Activated naive CD8-positive, alpha-beta T cell treated with anti-CD3 and anti-CD28 coated beads, Interleukin-2, amount 50 U/mL, for 16 hours (primary cell): ENCODE results near the gene RCBTB2.
"Not testable (repeated sequence)": the region's sequence is repeated elsewhere in the genome, so short reads cannot be mapped to it uniquely, and the experiment has no call there.

Experiments
- DNase-seq: peaks from one replicate; pipeline ENCODE4 v3.0.0-alpha.2; 2020; ENCODE audit warnings: low read depth, low spot score

RCBTB2 gene

DNA sequence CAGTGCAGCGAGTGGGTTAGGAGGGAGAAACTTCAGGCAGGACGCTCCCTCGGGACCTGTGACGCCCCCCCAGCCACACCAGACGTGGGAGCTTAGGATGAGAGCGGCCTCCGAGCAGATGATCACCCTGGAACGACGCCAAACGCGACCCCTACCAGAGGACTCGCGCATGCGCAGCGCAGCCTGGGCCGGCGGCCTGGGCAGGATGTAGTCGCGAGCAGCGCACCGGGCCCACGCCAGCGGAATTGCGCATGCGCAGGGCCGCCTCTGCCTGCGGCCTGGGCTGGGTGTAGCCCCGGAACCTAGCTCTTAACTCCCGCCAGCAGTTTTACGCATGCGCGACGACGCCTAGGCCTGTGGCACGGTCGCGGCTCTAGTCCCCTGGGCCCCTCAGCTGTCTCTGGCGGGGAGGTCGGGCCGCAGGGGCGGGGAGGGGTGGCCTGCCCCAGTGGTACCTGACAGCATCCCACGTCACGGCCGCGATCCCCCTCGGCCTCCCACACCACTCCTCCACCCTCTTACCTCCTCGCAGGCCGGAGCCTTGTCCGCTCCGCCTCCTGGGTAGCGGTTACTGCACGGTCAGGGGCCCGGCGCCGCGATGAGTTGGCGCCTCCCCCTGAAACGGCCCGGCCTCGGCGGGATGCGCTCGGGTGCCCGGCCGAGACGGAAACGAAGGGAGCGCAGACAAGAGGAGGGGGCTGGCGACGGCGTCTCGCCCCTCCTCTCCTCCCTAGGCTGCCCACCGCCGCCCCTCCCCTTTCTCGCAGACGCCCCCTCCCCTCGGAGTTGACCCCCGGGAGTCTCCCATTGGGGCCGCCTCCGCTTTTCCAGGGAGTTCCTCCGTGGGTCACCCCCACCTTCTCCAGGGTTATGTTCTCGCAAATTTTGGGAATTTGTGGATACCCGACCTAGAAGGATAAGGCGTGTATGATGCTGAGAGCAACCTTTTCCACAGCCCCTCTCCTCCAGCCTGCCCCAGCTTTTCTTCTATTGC lies at the start of gene RCBTB2:
RCBTB2 (minus strand) TSS at position 575 of the 994 bp plus-strand sequence. CDS start 11,141 bp downstream, outside the sequence.
- DNase-seq: peak; percentile 96

GRCh38 chr13:48582084-48582483 lies 49.2 kb upstream of the RCBTB2 start:
- no peak for DNase-seq

DNA sequence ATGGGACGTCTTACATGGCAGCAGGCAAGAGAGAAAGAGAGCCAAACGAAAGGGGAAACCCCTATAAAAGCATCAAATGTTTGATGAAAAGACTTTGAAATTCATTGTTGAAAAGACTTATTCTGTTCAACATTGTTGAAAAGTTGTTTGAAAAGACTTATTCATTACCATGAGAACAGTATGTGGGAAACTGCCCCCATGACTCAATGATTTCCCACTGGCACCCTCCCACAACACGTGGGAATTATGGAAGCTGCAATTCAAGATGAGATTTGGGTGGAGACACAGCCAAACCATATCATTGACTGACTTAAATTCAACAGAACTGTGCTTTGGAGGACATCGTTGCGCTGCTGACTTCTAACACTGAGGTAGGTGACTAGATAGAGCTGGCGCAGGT lies 48.0 kb upstream of the RCBTB2 start:
- no peak for DNase-seq

- peak; percentile 47 for DNase-seq
Observed at GRCh38 chr13:48580185-48580803, 47.4 kb upstream of the RCBTB2 start.

DNA sequence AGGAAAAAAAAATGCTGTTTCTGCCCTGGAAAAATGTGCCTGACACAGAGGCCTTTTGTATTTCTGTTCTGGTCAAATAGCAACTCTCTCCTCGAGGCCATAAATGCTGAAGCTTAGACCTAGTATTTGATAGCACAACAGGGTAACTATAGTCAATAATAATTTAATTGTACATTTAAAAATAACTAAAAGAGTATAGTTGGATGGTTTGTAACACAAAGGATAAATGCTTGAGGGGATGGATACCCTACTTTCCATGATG lies 47.0 kb upstream of the RCBTB2 start:
- not testable (repeated sequence) for DNase-seq

- DNase-seq: no peak
Observed at GRCh38 chr13:48579165-48579918, 46.5 kb upstream of the RCBTB2 start.

DNA sequence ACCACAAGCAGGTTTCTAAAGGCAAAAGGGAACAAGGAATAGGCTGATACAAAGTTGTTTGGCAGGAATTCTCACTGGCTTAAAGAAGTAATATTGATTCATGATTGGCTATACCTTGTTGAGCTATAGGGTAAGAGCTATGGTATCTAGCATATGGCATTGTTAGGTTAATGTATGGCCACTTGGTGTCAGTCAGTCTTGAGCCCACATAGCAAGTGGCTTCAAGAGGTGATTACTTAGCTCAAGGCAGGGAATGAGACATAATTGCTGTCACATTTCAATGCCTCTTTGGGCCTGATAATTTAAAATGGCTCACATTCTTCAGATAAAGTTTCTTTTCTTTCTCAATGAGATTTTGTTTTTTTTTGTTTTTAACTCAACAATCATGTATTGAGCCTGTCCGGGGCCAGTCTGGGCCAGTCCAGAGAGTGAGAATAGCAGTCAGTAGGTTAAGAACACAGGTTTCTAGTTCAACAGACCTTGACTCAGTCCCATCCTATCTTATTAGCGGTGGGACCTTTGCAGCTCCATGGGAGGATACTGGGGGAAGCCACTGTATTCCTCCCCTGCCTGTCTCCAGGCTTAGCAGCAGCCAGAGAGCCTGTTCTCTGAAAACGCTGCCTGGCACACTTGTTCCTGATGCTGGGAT lies 45.8 kb upstream of the RCBTB2 start:
- no peak for DNase-seq

- DNase-seq: no peak
Observed at GRCh38 chr13:48576448-48577010, 43.6 kb upstream of the RCBTB2 start.

GRCh38 chr13:48575031-48575430 lies 42.2 kb upstream of the RCBTB2 start:
- DNase-seq: no peak

DNA sequence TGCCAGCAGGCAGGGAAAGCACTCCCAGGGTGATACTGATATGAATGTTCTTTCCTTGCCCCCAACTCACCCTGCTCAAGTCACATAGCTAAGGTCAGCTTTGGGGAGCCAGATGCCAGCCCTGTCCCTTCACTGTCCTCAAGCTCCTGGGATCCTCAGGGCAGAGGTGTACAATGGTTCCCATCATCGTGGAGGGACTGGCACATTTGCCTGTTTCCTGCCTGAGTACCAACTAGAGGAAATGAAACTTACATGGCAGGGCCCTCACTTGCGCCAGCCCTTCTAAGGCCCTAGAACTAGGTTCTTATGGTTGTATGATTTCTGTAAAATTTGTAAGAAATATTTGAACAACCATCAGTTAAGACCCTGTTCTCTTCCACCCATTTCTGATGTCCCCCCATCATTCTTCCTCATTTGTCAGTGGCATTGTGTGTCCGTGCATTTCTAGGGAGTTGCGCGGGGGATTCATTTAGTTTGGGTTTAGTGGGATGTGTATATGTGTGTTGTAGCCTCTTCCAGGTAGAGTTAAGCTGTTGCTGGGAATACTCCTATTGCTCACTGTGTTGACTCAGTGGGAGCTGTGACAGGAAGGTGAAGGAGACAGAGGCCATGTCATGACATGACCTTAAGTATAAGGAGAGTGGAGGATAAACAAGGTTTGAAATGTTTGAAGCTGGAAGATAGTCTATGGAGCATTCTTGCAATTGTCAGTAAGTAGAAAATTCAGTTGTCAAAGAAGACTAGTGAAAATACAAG lies 41.3 kb upstream of the RCBTB2 start:
- no peak for DNase-seq

DNA sequence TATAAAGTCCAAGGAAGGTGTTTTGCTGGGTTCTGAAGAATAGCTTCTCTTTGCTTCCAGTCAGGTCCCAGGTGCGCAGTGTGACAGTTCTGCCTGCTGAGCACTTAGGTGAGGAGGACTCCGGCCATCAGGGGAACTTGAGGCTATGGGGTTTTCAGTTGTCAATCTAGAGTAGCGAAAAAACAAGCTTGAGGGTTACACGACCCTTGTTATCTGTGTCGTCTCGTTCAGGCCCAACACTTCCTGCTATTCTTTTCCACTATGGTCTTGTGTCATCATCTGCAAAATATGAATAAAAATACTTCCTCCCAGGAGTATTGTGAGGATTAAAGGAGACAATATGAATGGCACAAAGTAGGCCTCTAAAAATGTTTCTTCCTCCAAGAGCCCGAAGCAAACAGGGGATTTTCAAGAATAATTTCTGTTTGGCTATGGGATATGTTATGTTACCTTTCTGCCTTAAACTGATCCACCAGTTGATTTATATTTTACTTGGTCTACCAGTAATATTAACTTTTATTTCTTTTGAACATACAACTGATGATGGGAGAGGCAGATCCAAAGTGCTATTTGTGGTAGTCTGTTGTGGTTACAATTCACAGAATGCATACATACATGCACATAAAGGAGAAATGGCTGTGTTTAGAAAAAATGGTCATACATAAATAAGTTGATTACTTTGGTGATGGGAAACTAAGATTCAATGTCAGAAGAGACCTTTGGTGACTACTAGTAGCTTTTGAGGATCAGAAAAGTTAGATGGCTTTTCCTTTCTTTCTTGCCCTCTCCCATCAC lies 40.5 kb upstream of the RCBTB2 start:
- DNase-seq: no peak

GRCh38 chr13:48571126-48571913 lies 38.4 kb upstream of the RCBTB2 start:
- DNase-seq: no peak

- no peak for DNase-seq
Observed at GRCh38 chr13:48570216-48570828, 37.4 kb upstream of the RCBTB2 start.

DNA sequence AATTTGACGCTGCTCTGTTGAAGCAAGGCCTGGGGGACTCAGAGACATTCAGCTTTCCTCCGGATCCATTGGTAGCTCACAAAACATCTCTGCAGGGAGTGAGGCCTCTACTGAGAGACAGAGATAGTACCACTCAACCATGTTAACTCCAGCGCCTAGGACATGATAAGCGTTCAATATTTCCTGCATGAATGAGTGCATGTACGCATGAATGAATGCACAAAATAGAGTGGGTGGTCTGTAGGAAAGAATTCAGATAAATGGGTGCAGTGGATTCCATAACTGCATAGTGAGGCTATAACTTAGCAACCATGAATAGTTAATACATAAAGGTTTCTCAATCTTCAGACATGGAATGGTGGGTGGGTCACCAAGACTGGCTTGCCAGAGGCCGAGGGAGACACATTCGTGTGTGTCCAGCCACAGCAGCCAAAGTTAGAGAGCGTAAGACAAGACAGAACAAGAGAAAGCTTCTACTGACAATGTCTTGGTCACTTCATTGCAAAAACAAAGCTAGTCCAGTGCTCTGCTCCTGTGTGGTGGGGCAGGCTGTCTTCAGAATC lies 36.3 kb upstream of the RCBTB2 start:
- no peak for DNase-seq

DNA sequence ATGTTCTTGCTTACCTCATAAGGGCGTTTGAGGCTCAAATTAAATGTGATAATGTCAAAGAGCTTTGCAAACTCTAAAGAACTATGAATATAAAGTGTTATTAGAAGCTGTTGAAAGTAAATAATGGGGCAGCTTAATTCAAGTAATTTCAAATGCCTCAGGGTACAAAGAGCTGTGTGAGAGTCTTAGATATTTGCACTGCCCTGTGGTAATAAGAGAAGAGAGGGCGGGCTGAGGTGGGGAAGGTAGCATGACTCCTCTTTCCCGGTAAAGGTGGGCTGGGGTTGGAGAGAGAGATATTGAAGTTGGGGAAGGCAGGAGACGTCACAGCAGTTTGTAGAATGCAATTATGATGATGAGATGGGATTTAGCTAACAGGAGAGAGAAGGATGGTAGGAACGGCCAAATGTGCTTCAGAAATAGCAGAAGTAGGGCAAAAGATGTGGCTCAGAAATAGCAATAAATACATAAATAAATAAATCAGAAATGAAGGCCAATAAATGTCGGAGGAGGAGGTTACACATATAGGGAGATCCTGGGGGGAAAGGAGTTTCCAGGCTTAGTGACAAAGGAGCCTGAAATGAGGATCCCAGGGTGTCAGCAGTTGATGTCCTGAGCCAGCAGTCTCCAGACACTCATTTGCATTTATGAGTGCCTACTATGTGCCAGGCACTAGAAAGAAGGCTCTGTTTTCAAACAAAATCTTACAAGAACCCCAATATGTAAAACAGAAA lies 35.7 kb upstream of the RCBTB2 start:
- DNase-seq: no peak

GRCh38 chr13:48567515-48568369 lies 34.9 kb upstream of the RCBTB2 start:
- no peak for DNase-seq

GRCh38 chr13:48564056-48564455 lies 31.2 kb upstream of the RCBTB2 start:
- DNase-seq: no peak
